Measurements from ENCODE around the gene PSMB5. TPM values are rescaled to one million over a fixed set of nuclear protein-coding genes. Genes with fewer than 3 reads are reported as not detected.
"Not testable (repeated sequence)": the region's sequence is repeated elsewhere in the genome, so short reads cannot be mapped to it uniquely, and the experiment has no call there.

Gene PSMB5
- total RNA-seq, 2 experiments from 2014 or later, result 104 to 129 TPM

DNA sequence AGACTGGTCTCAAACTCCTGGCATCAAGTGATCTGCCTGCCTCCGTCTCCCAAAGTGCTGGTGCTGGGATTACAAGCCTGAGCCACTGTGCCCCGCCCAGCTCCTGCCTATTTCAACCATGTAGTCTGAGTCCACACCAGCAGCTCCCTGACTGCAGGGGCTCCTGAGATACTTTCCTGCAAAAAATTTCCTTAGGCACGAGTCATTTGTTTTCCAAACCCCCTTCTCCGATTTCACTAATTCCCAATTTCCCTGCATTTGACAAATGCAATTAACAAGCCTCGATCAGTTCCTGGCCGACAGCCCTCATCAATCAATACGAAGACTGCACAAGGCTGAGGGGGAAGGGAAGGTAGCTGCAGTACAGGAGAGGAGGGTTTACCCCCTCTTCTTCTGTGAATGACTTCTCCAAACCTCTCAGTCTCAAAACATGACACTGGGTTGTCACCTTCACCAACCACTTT lies 10.1 kb downstream of the PSMB5 start:
- ChIA-PET POLR2A (interaction anchor here (0.6 to 2.0 kb wide), 2 partner anchors 13 to 18 kb away, joined by 3 to 6 read pairs; no protein-coding TSS in a partner anchor), CTCF (interaction anchor here (0.6 to 6.5 kb wide), 12 partner anchors 9 to 95 kb away, joined by 3 to 44 read pairs (median 9); partner anchors contain the start of genes AJUBA, CDH24 and PRMT5)
- peak overlapping the region; percentile 90 for H3K27ac Mint-ChIP-seq
- peaks cover 57% of the 10 kb centered on the region for H3K36me3 Mint-ChIP-seq (ENCODE audit: low read depth)
- ATAC-seq (peak; percentile 67), DNase-seq (no peak)
- no peaks in the 10 kb centered on the region for H3K9me3 Mint-ChIP-seq (ENCODE audit: low read depth)
- intact Hi-C loops (cut with DNase I, micrococcal nuclease), result no loop called here
- peak overlapping the region; percentile 37 for H3K4me3 Mint-ChIP-seq
- H3K27me3 Mint-ChIP-seq, result no peaks in the 10 kb centered on the region
- H3K4me1 Mint-ChIP-seq, result peaks cover 74% of the 10 kb centered on the region

DNA sequence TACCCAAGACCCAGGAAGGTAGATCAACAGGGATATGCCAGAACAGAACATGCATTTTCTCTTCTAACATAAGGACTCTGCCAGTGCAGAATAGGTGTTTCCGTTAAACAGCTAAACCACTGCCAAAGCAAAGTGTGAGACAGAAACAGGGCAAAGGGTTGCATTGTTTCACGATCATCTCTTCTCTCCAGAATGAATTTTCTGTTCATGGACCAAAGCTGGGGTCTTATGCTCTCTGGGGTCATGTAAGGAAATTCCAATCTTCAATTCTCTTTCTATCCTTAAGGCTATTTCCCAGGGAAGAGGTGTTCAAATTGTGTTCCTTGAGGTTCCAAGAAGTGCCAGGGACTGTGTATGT lies 10.9 kb downstream of the PSMB5 start:
- DNase-seq (no peak), ATAC-seq (no peak)
- Mint-ChIP-seq H3K4me1 (peaks cover 66% of the 10 kb centered on the region), H3K4me3 (no peak overlapping the region), H3K27me3 (no peaks in the 10 kb centered on the region), H3K36me3 (ENCODE audit: low read depth) (peaks cover 49% of the 10 kb centered on the region), H3K9me3 (ENCODE audit: low read depth) (no peaks in the 10 kb centered on the region), H3K27ac (peak overlapping the region; percentile 55)
- POLR2A ChIA-PET, result interaction anchor here (0.6 to 2.0 kb wide), 2 partner anchors 17 to 45 kb away, joined by 4 to 6 read pairs; no protein-coding TSS in a partner anchor
- intact Hi-C loops (cut with DNase I, micrococcal nuclease), result no loop called here
- CTCF ChIA-PET, result interaction anchor here (0.6 to 6.5 kb wide), 14 partner anchors 8 to 94 kb away, joined by 3 to 44 read pairs (median 9); partner anchors contain the start of genes AJUBA, CDH24 and PRMT5

DNA sequence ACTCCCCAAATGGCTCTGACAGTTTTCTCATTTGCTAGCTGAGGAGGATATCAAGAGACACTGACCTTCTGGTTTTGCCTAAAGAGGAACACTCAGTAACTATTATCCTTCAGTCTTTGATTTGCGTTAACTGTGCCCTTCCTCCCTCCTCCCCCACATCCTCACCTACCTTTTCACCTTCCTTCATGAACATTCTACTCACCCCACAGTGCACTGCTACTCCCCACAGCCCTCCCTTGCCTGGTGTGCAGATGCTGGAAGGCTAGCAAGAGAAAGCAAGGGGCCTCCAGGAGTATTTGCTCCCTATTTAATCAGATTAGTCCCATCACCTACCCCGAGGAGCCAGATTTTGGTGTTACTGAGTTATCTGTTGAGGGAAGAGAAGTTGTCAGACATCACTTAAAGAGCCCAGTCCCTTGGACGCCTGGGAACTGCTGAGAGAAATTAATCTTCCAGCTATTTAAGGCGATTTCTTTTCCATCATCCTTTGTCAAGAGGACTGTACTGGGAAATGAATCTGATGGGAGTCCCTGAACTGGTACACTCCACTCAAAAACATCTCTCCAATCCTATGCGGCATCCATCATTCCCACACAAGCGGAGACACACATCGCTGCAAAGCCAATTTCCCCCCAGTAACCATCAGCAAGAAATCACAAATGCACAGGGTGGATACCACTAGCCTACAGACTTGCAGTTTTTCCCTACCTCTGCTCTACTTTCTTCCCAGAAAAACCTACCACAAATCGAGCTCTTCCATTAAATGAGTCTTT lies 11.5 kb downstream of the PSMB5 start:
- Mint-ChIP-seq H3K27me3 (no peaks in the 10 kb centered on the region), H3K27ac (peak overlapping the region; percentile 61), H3K4me3 (peak overlapping the region; percentile 31), H3K9me3 (ENCODE audit: low read depth) (no peaks in the 10 kb centered on the region), H3K4me1 (peaks cover 63% of the 10 kb centered on the region), H3K36me3 (ENCODE audit: low read depth) (peaks cover 46% of the 10 kb centered on the region)
- POLR2A ChIA-PET, result interaction anchor here (0.6 to 2.0 kb wide), 2 partner anchors 16 to 45 kb away, joined by 4 to 6 read pairs; no protein-coding TSS in a partner anchor
- ATAC-seq, result no peak
- CTCF ChIA-PET, result interaction anchor here (0.6 to 6.5 kb wide), 11 partner anchors 11 to 93 kb away, joined by 3 to 44 read pairs (median 11); partner anchors contain the start of genes AJUBA, CDH24, PRMT5 and PSMB5
- intact Hi-C loops (cut with DNase I, micrococcal nuclease), result no loop called here
- DNase-seq, result no peak

DNA sequence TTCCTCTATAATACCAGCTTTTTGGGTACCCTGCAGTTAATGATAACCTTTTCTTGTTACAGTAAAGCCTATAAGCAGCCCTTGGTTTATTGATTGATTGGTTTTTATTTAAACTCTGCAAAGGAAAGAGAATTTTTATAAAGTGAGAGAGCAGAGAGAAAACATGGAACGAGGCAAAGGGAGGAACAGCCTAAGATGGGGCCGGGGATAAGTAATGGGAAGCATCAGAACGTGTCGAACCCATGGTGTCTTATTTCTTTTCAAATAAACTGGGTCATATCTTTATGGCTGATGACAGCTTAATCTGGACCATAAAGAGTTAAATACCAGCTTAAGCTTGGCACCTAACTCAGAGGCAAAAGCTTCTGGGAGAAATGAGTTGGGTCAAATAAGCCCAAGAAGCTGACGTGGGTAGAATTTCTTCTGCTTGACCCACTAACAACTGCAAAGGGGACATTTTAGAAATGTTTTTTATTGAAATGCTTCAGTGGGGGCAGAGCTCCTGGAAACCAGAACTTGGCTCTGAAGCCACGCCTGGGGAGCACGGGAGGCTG lies 12.7 kb downstream of the PSMB5 start:
- POLR2A ChIA-PET, result interaction anchor here (0.7 to 1.2 kb wide), 2 partner anchors 16 to 135 kb away, joined by 3 to 4 read pairs; no protein-coding TSS in a partner anchor
- peaks cover 58% of the 10 kb centered on the region for H3K4me1 Mint-ChIP-seq
- no peaks in the 10 kb centered on the region for H3K9me3 Mint-ChIP-seq (ENCODE audit: low read depth)
- H3K36me3 Mint-ChIP-seq (ENCODE audit: low read depth), result peaks cover 38% of the 10 kb centered on the region
- CTCF ChIA-PET, result interaction anchor here (0.6 to 6.5 kb wide), 12 partner anchors 9 to 169 kb away, joined by 3 to 44 read pairs (median 4); partner anchors contain the start of genes CDH24 and PRMT5
- no peak for ATAC-seq
- peak overlapping the region; percentile 90 for H3K27ac Mint-ChIP-seq
- no peak for DNase-seq
- no peaks in the 10 kb centered on the region for H3K27me3 Mint-ChIP-seq
- peak overlapping the region; percentile 50 for H3K4me3 Mint-ChIP-seq
- intact Hi-C loops (cut with DNase I, micrococcal nuclease), result no loop called here

DNA sequence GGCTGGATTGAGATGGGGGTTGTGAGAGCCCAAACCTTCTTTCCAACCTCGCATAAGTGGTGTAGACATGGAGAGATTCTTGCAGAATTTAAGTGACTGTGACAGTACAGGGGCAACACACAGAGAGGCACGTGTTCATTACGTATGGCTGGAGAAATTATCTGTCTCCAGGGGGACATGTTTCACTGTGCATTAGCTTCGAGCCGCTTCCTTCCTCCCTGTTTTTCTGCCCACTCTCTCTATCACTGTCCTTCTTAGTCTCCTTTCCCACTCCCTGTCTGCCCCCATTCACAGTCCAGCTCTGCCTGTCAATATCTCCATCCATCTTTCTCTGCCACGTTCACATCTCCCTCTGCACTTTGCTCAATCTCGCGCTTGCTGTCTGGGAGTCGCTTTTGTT lies 13.3 kb downstream of the PSMB5 start:
- H3K27me3 Mint-ChIP-seq, result no peaks in the 10 kb centered on the region
- H3K4me1 Mint-ChIP-seq, result peaks cover 58% of the 10 kb centered on the region
- peaks cover 38% of the 10 kb centered on the region for H3K36me3 Mint-ChIP-seq (ENCODE audit: low read depth)
- H3K27ac Mint-ChIP-seq, result peak overlapping the region; percentile 90
- peak overlapping the region; percentile 50 for H3K4me3 Mint-ChIP-seq
- DNase-seq, result no peak
- H3K9me3 Mint-ChIP-seq (ENCODE audit: low read depth), result no peaks in the 10 kb centered on the region
- ATAC-seq, result no peak
- POLR2A ChIA-PET, result interaction anchor here (1.2 kb wide), 1 partner anchor 15 kb away, joined by 4 read pairs; no protein-coding TSS in a partner anchor
- intact Hi-C loops (cut with DNase I, micrococcal nuclease), result no loop called here
- CTCF ChIA-PET, result interaction anchor here (0.6 to 6.5 kb wide), 17 partner anchors 9 to 169 kb away, joined by 3 to 44 read pairs (median 4); partner anchors contain the start of genes CDH24 and PRMT5

DNA sequence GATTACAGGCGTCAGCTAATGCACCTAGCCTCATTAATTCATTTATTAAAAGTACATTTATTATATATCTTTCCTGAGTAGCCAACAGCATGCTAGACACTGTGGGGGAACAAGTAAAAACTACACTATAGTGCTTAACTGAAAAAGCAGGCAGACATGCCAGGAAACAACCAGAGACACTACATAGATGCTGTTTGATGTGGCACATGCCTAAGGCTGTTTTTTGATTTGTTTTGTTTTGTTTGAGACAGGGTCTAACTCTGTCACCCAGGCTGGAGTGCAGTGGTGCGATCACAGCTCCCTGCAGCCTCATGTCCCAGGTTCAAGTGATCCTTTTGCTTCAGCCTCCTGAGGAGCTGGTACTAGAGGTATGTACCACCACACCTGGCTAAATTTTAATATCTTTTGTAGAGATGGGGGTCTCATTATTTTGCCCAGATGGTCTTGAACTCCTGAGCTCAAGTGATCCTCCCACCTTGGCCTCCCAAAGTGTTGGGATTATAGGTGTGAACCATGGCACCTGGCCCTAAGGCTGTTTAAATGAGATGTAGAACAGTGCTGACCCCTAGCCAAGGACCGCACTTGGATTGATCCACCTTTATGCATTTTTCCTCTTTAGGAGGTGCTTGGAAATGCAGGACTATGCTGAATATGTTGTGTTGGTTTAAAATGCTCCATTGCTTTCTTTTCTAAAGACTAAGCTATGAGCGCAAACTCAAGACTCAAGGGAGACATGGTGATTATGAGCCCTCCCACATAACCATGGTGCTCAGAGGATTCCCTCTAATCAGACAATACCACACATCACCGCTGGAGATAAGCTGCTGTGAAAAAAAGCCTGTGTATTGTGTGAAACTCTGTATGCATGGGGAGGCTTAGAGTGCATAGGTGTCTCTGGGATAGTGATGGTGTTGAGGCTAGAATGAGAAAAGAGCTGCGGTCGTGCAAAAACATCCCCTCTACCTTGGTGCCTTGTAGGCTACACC lies 14.3 kb downstream of the PSMB5 start:
- Mint-ChIP-seq H3K9me3 (ENCODE audit: low read depth) (no peaks in the 10 kb centered on the region), H3K36me3 (ENCODE audit: low read depth) (peaks cover 28% of the 10 kb centered on the region), H3K27me3 (no peaks in the 10 kb centered on the region), H3K27ac (peak overlapping the region; percentile 90), H3K4me1 (peaks cover 53% of the 10 kb centered on the region), H3K4me3 (peak overlapping the region; percentile 50)
- intact Hi-C loops (cut with DNase I, micrococcal nuclease), result no loop called here
- ChIA-PET CTCF (interaction anchor here (0.6 to 6.5 kb wide), 13 partner anchors 8 to 102 kb away, joined by 3 to 44 read pairs (median 5); partner anchors contain the start of genes CDH24, PRMT5 and RBM23), POLR2A (interaction anchor here (1.2 kb wide), 1 partner anchor 14 kb away, joined by 4 read pairs; no protein-coding TSS in a partner anchor)
- ATAC-seq (peak; percentile 62), DNase-seq (peak; percentile 25)

DNA sequence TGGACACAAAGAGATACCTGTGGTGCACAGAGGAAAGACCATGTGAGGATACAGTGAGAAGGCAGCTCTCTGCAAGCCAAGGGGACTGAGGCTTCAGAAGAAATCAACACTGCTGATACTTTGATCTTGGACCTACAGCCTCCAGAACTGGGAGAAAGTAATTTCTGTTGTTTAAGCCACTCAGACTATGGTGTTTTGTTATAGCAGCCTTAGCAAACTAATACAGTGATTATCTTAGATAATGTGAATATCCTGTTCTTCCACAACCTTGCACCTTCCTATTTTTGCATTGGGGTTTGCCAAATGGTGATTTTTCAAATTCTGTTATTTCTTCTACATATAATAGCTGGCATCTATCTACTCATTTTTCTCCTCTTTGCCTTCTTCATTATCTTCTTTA lies 16.6 kb downstream of the PSMB5 start:
- DNase-seq (no peak), ATAC-seq (no peak)
- CTCF ChIA-PET, result interaction anchor here (0.9 to 4.6 kb wide), 5 partner anchors 11 to 58 kb away, joined by 3 to 30 read pairs (median 4); partner anchors contain the start of gene CDH24

DNA sequence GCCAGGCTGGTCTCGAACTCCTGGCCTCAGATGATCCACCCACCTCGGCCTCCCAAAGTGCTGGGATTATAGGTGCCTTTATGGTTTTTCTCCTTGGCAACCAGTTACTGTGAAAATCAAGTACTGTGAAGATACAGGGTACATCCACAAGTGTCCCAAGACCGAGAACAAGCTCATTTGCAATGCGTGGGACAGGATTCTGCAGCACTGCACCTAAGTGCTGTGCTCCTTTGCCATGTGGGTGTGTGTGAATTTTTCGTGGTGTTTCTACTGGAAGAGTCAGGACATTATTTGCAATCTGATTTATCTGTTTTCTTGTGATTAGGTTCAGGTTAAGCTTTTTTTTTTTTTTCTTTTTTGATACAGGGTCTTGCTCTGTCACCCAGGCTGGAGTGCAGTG lies 17.6 kb downstream of the PSMB5 start:
- Mint-ChIP-seq H3K4me1 (peaks cover 25% of the 10 kb centered on the region), H3K36me3 (ENCODE audit: low read depth) (peaks cover 6% of the 10 kb centered on the region), H3K4me3 (no peak overlapping the region), H3K27ac (no peak overlapping the region), H3K9me3 (ENCODE audit: low read depth) (no peaks in the 10 kb centered on the region), H3K27me3 (no peaks in the 10 kb centered on the region)
- ChIA-PET POLR2A (interaction anchor here (1.4 kb wide), 1 partner anchor 11 kb away, joined by 5 read pairs; no protein-coding TSS in a partner anchor), CTCF (interaction anchor here (0.6 to 4.6 kb wide), 7 partner anchors 10 to 121 kb away, joined by 3 to 30 read pairs (median 4); no protein-coding TSS in a partner anchor)
- no peak for DNase-seq
- ATAC-seq, result no peak
- intact Hi-C loops (cut with DNase I, micrococcal nuclease), result no loop called here

More for the DNA sequence above, 16.6 kb downstream of the PSMB5 start:
- Mint-ChIP-seq H3K4me3 (no peak overlapping the region), H3K4me1 (peaks cover 33% of the 10 kb centered on the region), H3K27ac (no peak overlapping the region), H3K27me3 (no peaks in the 10 kb centered on the region), H3K36me3 (ENCODE audit: low read depth) (peaks cover 11% of the 10 kb centered on the region), H3K9me3 (ENCODE audit: low read depth) (no peaks in the 10 kb centered on the region)
- intact Hi-C loops (cut with DNase I, micrococcal nuclease), result no loop called here
- POLR2A ChIA-PET, result interaction anchor here (1.4 kb wide), 1 partner anchor 12 kb away, joined by 5 read pairs; no protein-coding TSS in a partner anchor

DNA sequence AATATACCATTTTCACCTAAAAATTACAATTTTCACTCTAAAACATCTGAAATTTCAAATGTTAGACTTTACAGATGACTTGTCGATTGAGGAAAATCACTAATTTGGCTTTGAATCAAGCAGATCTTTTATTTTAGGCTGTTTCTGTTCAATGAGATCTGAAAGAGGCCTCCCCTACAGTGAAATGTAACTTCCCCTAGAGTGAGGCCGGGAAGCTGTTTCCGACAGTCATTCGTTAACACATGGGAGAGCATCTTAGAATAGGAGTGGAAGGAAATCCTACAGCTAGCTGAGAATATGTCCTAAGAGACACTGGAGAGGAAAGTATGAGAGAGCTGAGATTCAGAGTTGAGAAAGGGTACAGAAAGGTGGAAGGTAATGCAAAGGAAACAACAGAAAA lies 19.1 kb downstream of the PSMB5 start:
- H3K4me3 Mint-ChIP-seq, result peak overlapping the region; percentile 2
- ChIA-PET CTCF (interaction anchor here (1.2 to 4.6 kb wide), 3 partner anchors 9 to 42 kb away, joined by 3 to 30 read pairs (median 5); no protein-coding TSS in a partner anchor), POLR2A (no interaction called here)
- H3K36me3 Mint-ChIP-seq (ENCODE audit: low read depth), result peaks cover 2% of the 10 kb centered on the region
- ATAC-seq (no peak), DNase-seq (no peak)
- no peaks in the 10 kb centered on the region for H3K27me3 Mint-ChIP-seq
- H3K4me1 Mint-ChIP-seq, result peaks cover 13% of the 10 kb centered on the region
- no peaks in the 10 kb centered on the region for H3K9me3 Mint-ChIP-seq (ENCODE audit: low read depth)
- intact Hi-C loops (cut with DNase I, micrococcal nuclease), result no loop called here
- peak overlapping the region; percentile 62 for H3K27ac Mint-ChIP-seq

DNA sequence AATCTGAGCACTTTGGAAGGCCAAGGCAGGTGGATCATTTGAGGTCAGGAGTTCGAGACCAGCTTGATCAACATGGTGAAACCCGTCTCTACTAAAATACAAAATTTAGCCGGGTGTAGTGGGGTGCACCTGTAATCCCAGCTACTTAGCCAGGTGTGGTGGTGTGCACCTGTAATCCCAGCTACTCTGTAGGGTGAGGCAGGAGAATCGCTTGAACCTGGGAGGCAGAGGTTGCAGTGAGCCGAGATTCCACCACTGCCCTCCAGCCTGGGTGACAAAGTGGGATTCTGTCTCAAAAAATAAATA lies 21.0 kb downstream of the PSMB5 start:
- CTCF ChIA-PET, result interaction anchor here (0.9 to 4.0 kb wide), 6 partner anchors 9 to 84 kb away, joined by 3 to 26 read pairs (median 6); partner anchors contain the start of gene PRMT5
- POLR2A ChIA-PET; intact Hi-C loops (cut with DNase I, micrococcal nuclease): not testable (repeated sequence)

More for the DNA sequence above, 21.0 kb downstream of the PSMB5 start:
- not testable (repeated sequence) for H3K27ac Mint-ChIP-seq; H3K4me3 Mint-ChIP-seq; H3K27me3 Mint-ChIP-seq; H3K36me3 Mint-ChIP-seq (ENCODE audit: low read depth); H3K9me3 Mint-ChIP-seq (ENCODE audit: low read depth); DNase-seq; ATAC-seq
- peaks cover 19% of the 10 kb centered on the region for H3K4me1 Mint-ChIP-seq
